ENCODE results near the gene SIGLECL1.

The SIGLECL1 gene

GRCh38 chr19:51316688-51317087 is 65.8 kb downstream of the SIGLECL1 start:
- no peak for TF ChIP-seq FOXM1 (IDR thresholded peaks at IDR 0.05; ENCODE audit: borderline replicate concordance)
- TF ChIP-seq BHLHE40 (IDR thresholded peaks at IDR 0.05; ENCODE audit: borderline replicate concordance), result no peak
- no peak for TF ChIP-seq PKNOX1 (IDR thresholded peaks at IDR 0.05)
- no peak for TF ChIP-seq ARNT (IDR thresholded peaks at IDR 0.05)
- no peak for TF ChIP-seq FOXA1 (IDR thresholded peaks at IDR 0.05)
- no peak for TF ChIP-seq TARDBP (IDR thresholded peaks at IDR 0.05)
- no peak for TF ChIP-seq SUZ12 (IDR thresholded peaks at IDR 0.05)
- TF ChIP-seq ZNF384 (IDR thresholded peaks at IDR 0.05), result no peak
- no peak for TF ChIP-seq HDGF (IDR thresholded peaks at IDR 0.05; ENCODE audit: borderline replicate concordance)
- TF ChIP-seq SP1 (IDR thresholded peaks at IDR 0.05), result no peak
- TF ChIP-seq LEF1 (IDR thresholded peaks at IDR 0.05; ENCODE audit: borderline replicate concordance), result no peak
- no peak for DNase-seq (ENCODE audit: extremely low spot score)
- POLR2A ChIA-PET, result no interaction called here
- CTCF ChIA-PET, result no interaction called here

GRCh38 chr19:51317376-51317775 is 66.5 kb downstream of the SIGLECL1 start:
- no peak for DNase-seq (ENCODE audit: extremely low spot score)
- TF ChIP-seq TARDBP (IDR thresholded peaks at IDR 0.05) (no peak), CTBP1 (IDR thresholded peaks at IDR 0.05; ENCODE audit: borderline replicate concordance) (no peak), LEF1 (IDR thresholded peaks at IDR 0.05; ENCODE audit: borderline replicate concordance) (no peak), ARNT (IDR thresholded peaks at IDR 0.05) (no peak), BHLHE40 (IDR thresholded peaks at IDR 0.05; ENCODE audit: borderline replicate concordance) (no peak), ZNF384 (IDR thresholded peaks at IDR 0.05) (no peak), NFRKB (IDR thresholded peaks at IDR 0.05) (no peak), ELF4 (IDR thresholded peaks at IDR 0.05) (no peak), L3MBTL2 (conservative IDR thresholded peaks at IDR 0.05) (no peak), FOXA1 (IDR thresholded peaks at IDR 0.05) (no peak), HDGF (IDR thresholded peaks at IDR 0.05; ENCODE audit: borderline replicate concordance) (no peak), FOXK2 (IDR thresholded peaks at IDR 0.05) (no peak), FOXM1 (IDR thresholded peaks at IDR 0.05; ENCODE audit: borderline replicate concordance) (no peak), SUZ12 (IDR thresholded peaks at IDR 0.05) (no peak), SP1 (IDR thresholded peaks at IDR 0.05) (no peak), PKNOX1 (IDR thresholded peaks at IDR 0.05) (no peak)
- ChIA-PET CTCF (no interaction called here), POLR2A (no interaction called here)

DNA sequence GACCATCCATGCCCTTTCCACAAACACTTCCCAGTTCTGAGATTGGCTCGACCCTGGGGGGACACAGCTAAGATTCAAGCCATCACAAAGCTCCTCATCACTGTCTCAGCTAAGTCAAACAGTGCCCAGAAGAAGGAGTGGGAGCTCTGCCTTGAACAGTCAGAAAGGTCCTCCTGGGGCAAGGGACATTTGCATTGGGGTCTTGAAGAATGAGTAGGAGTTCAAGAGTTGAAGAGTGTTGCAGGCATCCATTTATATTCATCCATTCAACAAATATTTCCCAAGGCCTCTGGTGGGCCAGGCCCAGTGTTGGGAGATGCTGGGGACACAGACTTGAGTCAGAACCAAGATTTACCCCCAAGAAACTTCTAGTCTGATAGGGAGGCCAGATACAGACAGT is 67.1 kb downstream of the SIGLECL1 start:
- ChIA-PET CTCF (no interaction called here), POLR2A (no interaction called here)
- TF ChIP-seq ELF4 (IDR thresholded peaks at IDR 0.05) (no peak), SUZ12 (IDR thresholded peaks at IDR 0.05) (no peak), NFRKB (IDR thresholded peaks at IDR 0.05) (no peak), FOXM1 (IDR thresholded peaks at IDR 0.05; ENCODE audit: borderline replicate concordance) (no peak), HDGF (IDR thresholded peaks at IDR 0.05; ENCODE audit: borderline replicate concordance) (no peak), BHLHE40 (IDR thresholded peaks at IDR 0.05; ENCODE audit: borderline replicate concordance) (no peak), PKNOX1 (IDR thresholded peaks at IDR 0.05) (no peak), CTBP1 (IDR thresholded peaks at IDR 0.05; ENCODE audit: borderline replicate concordance) (no peak), ZNF384 (IDR thresholded peaks at IDR 0.05) (no peak), FOXK2 (IDR thresholded peaks at IDR 0.05) (no peak), LEF1 (IDR thresholded peaks at IDR 0.05; ENCODE audit: borderline replicate concordance) (no peak), FOXA1 (IDR thresholded peaks at IDR 0.05) (no peak), L3MBTL2 (conservative IDR thresholded peaks at IDR 0.05) (no peak)
- no peak for DNase-seq (ENCODE audit: extremely low spot score)
